Gastrocnemius medialis (tissue), 4 donors: ENCODE measurements around the gene SELENOO.

Source experiments
- CTCF ChIP-seq, 5 experiments: fragments of 450-650 bp in 3 of 5; fragments of 200-600 bp in 2 of 5; sonication (generic) in 2 of 5; IDR thresholded peaks in 4 of 5; conservative IDR thresholded peaks in 1 of 5; 1 replicate in 4 of 5; 2 replicates in 1 of 5; pipeline ENCODE4 v1.5.1; 2016 to 2019; ENCODE audit warnings: antibody characterized with exemption in 5 of 5, mild to moderate bottlenecking in 3 of 5, moderate library complexity in 3 of 5
- POLR2A ChIP-seq, 2 donors: fragments of 450-650 bp; IDR thresholded peaks; one replicate each; pipeline ENCODE4 v1.6.1; 2017; ENCODE audit warnings: antibody characterized with exemption in 2 of 2, mild to moderate bottlenecking in 2 of 2, moderate library complexity in 2 of 2

GRCh38 chr22:50226063-50226874, 25.5 kb downstream of the SELENOO start:
- TF ChIP-seq CTCF (IDR thresholded peaks at IDR 0.05 in 4 of 5, conservative IDR thresholded peaks at IDR 0.05 in 1 of 5) (no peak), POLR2A (IDR thresholded peaks at IDR 0.05) (no peak)
